KMS-11 (cell line): ENCODE results near the gene TXNRD2.

Experiments used
- H2AFZ ChIP-seq: fragments of 200-600 bp; sonication (generic); 2 replicates; pipeline ENCODE4 v1.6.1; 2016; ENCODE audit warnings: antibody characterized with exemption, mixed run types, low read depth
- H3K27ac ChIP-seq: fragments of 200-600 bp; sonication (generic); 2 replicates; pipeline ENCODE4 v1.6.1; 2016; ENCODE audit warnings: mild to moderate bottlenecking, mixed run types
- H3K27me3 ChIP-seq: fragments of 200-600 bp; sonication (generic); 2 replicates; pipeline ENCODE4 v1.6.1; 2017; ENCODE audit warnings: mild to moderate bottlenecking, low read depth, mixed run types, moderate library complexity; ENCODE audit not compliant: insufficient read depth
- H3K36me3 ChIP-seq: fragments of 200-600 bp; sonication (generic); 2 replicates; pipeline ENCODE4 v1.6.1; 2017; ENCODE audit warnings: mild to moderate bottlenecking, mixed run types; ENCODE audit not compliant: insufficient read depth
- H3K4me1 ChIP-seq: fragments of 200-600 bp; sonication (generic); 2 replicates; pipeline ENCODE4 v1.6.1; 2016; ENCODE audit warnings: mild to moderate bottlenecking, low read depth, mixed run types; ENCODE audit not compliant: poor library complexity, severe bottlenecking
- H3K4me2 ChIP-seq: fragments of 200-600 bp; sonication (generic); 2 replicates; pipeline ENCODE4 v1.7.0; 2016; ENCODE audit warnings: mild to moderate bottlenecking, mixed run types
- H3K4me3 ChIP-seq: fragments of 200-600 bp; sonication (generic); IDR thresholded peaks from 2 replicates; pipeline ENCODE4 v1.6.1; 2017; ENCODE audit warnings: low read depth, low read length, mixed read lengths; ENCODE audit not compliant: insufficient read depth
- H3K79me2 ChIP-seq: fragments of 200-600 bp; sonication (generic); 2 replicates; pipeline ENCODE4 v1.6.1; 2016; ENCODE audit warnings: low read depth, mixed run types; ENCODE audit not compliant: insufficient read depth
- H3K9ac ChIP-seq: fragments of 200-600 bp; sonication (generic); 2 replicates; pipeline ENCODE4 v1.6.1; 2016; ENCODE audit warnings: mild to moderate bottlenecking, mixed run types
- H4K20me1 ChIP-seq: fragments of 200-600 bp; sonication (generic); 2 replicates; pipeline ENCODE4 v1.6.1; 2016; ENCODE audit warnings: mild to moderate bottlenecking, mixed run types; ENCODE audit not compliant: insufficient read depth
- CTCF ChIP-seq: fragments of 200-600 bp; sonication (generic); conservative IDR thresholded peaks from 2 replicates; pipeline ENCODE4 v1.6.1; 2017; ENCODE audit warnings: low read depth, mild to moderate bottlenecking, antibody characterized with exemption, low read length, moderate library complexity, mixed read lengths

TXNRD2 gene

DNA sequence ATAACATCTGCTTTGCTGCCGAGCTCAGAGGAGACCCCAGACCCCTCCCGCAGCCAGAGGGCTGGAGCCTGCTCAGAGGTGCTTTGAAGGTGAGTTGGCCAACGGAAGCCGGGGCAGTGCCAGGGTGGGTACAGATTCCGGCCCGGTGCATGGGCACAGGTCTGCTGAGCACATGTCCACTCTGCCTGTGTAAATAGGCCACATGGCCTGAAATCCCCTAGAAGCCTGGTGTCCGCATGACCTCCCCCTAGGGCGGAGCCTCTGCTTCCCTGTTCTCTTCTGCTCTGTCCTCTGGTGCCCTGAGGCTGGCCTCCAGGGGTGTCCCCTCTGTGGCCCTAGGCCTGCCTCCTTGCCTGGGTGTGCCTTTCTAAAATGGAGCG lies 19.6 kb upstream of the TXNRD2 start:
- no peak overlapping the region for H3K4me3 ChIP-seq
- H3K27ac ChIP-seq = no peak overlapping the region
- no peak for TF ChIP-seq CTCF
- H3K4me1 ChIP-seq = peaks cover 36% of the 10 kb centered on the region
- no peaks in the 10 kb centered on the region for H3K36me3 ChIP-seq
- H4K20me1 ChIP-seq = no peaks in the 10 kb centered on the region
- H3K9ac ChIP-seq = no peak overlapping the region
- no peaks in the 10 kb centered on the region for H3K27me3 ChIP-seq
- H3K4me2 ChIP-seq = no peak overlapping the region
- H3K79me2 ChIP-seq = no peaks in the 10 kb centered on the region
- H2AFZ ChIP-seq = no peak overlapping the region

- Histone ChIP-seq H2AFZ (no peak overlapping the region), H3K27ac (no peak overlapping the region; the same call in 1 of the 2 replicates), H3K27me3 (no peaks in the 10 kb centered on the region), H3K9ac (no peak overlapping the region), H3K4me3 (no peak overlapping the region), H3K4me2 (no peak overlapping the region), H3K4me1 (peaks cover 31% of the 10 kb centered on the region), H3K79me2 (no peaks in the 10 kb centered on the region), H4K20me1 (no peaks in the 10 kb centered on the region), H3K36me3 (no peaks in the 10 kb centered on the region)
- TF ChIP-seq CTCF = no peak
These were observed 19.0 kb upstream of the TXNRD2 start for GRCh38 chr22:19960491-19961200.

DNA sequence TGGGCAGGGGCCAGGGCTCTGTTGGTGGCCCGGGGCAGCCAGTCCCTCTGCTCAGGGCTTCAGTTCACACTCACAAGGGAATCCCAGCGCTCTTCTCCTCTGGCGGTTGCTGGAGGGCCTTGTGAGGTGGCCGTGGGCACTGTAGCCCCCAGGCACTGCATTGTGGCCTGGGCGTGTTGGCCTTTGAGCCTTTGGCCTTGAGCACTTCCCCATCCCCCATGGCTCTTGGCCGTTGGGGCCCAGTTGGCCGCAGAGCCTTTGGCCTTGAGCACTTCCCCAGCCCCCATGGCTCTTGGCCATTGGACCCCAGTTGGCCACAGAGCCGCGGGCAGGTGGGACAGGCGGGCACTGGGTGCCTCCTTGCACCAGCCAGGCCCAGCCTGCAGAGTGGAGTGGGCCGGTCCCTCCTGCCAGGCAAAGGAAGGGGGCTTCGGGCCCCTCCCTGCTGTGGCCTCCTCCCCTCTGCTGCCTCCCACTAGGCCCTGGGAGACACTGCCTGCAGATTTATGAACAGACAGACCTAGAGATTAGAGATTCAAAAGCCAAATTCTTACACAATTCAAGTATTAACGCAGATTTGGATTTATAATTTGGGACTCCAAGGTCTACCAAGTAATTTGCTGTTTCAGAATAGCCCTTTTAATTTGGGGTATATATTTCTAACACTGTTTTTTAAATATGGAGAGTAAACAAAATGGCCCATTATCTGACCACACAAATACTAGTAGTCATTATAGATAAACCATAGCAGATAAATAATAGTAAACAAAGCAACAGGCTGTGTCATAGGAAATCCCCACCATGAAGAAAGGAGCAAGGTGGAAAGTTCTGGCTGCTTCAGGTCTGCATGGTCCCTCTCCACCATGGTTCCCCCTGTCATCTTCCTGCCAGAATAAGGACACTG lies 18.2 kb upstream of the TXNRD2 start:
- H3K79me2 ChIP-seq = no peaks in the 10 kb centered on the region
- no peaks in the 10 kb centered on the region for H4K20me1 ChIP-seq
- no peak overlapping the region for H3K4me2 ChIP-seq
- no peaks in the 10 kb centered on the region for H3K27me3 ChIP-seq
- H3K36me3 ChIP-seq = no peaks in the 10 kb centered on the region
- H3K4me3 ChIP-seq = no peak overlapping the region
- no peak overlapping the region; the same call in 1 of the 2 replicates for H3K27ac ChIP-seq
- peaks cover 26% of the 10 kb centered on the region for H3K4me1 ChIP-seq
- no peak overlapping the region for H2AFZ ChIP-seq
- no peak for TF ChIP-seq CTCF
- H3K9ac ChIP-seq = no peak overlapping the region

DNA sequence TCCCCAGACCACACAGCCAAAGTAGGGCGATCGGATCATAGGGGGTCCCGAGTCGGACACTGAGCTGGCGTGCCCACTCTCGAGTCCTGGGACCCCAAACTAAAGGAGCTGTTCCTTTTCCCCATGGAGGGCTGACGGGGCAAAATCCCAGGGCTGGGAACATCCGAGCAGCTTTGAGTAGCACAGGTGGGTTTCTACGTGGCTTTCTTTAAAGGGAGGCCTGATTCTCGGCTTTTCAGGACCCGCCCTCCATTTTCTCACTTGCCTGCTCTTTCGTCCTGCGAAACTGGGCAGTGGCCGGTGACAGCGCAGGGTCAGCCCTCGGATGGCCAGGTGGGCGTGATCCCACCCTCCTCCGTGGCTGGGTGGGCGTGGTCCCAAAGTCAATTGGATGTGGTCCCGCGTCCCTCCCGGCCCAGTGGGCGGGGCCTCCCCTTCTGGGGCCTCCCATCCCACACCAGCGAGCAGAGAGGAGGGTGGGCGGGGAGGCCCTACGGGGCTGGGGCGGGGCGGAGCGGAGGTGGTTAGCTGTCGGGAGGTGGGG lies 17.5 kb upstream of the TXNRD2 start:
- Histone ChIP-seq H3K4me2 (no peak overlapping the region), H3K4me1 (peaks cover 27% of the 10 kb centered on the region), H2AFZ (no peak overlapping the region), H3K27me3 (no peaks in the 10 kb centered on the region), H4K20me1 (no peaks in the 10 kb centered on the region), H3K9ac (no peak overlapping the region), H3K4me3 (no peak overlapping the region), H3K79me2 (no peaks in the 10 kb centered on the region), H3K36me3 (no peaks in the 10 kb centered on the region), H3K27ac (no peak overlapping the region)
- TF ChIP-seq CTCF = no peak
